CD4-positive, alpha-beta T cell treated with Interleukin-6 at 100 ng/mL for 8 hours (primary cell): Measurements from ENCODE around the gene NGRN.
A peak's percentile ranks its signal among the peaks of the same experiment; 100 is the strongest.
"Not testable (repeated sequence)": the region's sequence is repeated elsewhere in the genome, so short reads cannot be mapped to it uniquely, and the experiment has no call there.

ENCODE experiments used
- DNase-seq: peaks from one replicate; pipeline ENCODE4 v3.0.0-alpha.2; 2020; ENCODE audit warnings: mixed read lengths, low spot score

The NGRN gene

DNA sequence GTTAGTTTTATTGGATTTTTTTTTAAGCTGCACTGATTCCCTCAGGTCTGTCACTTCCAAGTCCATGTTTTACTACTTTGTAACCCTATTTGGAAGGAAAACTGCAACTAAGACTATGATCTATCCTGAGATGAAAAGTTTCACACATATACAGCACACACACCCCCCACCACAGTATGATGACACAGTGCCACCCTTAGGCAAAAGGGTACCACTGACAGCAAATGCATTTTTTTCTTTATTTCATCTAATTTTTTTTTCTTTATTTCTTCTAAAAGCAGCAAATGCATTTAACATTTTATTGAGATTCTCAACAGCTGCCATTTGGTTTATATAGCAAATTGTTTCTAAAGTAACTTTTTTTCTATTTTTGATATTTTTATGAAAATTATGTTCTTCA is 21.2 kb downstream of the NGRN start:
- DNase-seq: peak; percentile 41

DNA sequence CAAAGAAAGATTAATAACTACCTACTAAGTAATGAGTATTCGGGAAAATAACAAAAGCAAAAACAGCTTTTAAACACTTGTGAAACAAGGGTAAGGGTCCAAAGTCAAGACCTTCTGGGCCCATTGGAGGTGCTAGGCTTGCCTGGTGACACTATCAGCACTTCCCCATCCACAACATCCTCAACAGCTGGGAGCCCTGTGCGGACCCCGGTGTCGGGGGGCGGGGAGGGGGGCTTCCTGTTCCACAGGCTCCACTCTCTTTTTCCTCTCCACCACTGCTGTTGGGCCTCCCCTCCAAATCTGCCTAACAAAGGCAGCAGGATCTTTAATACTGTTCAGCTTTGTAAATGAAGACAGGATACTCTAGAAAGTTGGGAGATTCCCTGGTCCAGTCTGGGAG is 21.6 kb downstream of the NGRN start:
- DNase-seq: no peak

DNA sequence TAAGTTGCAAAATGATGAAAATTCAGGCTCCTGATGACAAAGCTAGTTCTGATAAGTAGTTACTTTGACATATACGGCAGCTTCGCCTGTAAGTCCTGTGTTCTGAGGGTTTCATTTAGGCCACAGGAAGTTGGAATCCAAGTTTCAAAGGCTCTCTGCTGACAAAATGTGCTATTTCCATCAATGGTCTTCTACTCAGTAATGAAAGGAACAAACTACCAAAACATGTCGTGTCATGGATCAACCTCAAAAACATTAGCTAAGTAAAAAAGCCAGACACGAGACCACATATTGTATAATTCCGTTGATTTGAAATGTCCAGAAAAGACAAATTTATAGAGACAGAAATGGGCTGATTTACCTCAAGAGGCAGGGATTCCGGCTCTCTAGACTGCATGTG is 22.5 kb downstream of the NGRN start:
- no peak for DNase-seq

DNA sequence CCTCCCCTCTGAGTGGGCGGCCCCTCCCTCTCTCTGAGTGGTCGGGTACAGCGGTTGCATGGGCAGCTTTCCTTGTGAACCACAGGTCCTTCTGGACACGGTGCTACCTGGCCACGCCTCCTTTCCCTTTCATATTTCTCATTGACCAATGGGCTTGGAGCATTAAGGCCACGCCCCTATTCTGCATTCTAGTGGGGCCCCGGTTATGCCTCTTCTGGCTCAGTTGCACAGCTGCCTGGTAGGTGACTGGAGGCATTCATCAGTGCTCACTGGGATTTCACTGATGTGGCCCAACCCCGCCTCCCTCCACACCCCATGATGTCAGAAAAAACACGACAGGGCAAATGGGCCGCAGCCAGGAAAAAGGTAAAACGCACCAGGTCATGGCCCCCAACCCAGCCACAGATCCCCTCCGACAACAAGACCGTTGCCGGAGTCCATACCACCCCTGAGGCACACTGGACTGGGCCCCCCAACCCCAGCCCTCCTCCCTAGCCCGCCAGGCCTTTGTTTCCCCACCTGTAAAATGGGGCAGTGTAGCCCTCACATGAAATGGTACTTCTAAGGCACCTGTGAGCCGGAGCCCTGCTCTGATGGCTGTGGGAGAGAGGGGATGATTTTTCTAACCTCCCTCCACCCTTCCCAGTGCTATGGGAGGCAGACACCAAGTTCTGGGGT is 26.3 kb downstream of the NGRN start:
- DNase-seq: no peak

DNA sequence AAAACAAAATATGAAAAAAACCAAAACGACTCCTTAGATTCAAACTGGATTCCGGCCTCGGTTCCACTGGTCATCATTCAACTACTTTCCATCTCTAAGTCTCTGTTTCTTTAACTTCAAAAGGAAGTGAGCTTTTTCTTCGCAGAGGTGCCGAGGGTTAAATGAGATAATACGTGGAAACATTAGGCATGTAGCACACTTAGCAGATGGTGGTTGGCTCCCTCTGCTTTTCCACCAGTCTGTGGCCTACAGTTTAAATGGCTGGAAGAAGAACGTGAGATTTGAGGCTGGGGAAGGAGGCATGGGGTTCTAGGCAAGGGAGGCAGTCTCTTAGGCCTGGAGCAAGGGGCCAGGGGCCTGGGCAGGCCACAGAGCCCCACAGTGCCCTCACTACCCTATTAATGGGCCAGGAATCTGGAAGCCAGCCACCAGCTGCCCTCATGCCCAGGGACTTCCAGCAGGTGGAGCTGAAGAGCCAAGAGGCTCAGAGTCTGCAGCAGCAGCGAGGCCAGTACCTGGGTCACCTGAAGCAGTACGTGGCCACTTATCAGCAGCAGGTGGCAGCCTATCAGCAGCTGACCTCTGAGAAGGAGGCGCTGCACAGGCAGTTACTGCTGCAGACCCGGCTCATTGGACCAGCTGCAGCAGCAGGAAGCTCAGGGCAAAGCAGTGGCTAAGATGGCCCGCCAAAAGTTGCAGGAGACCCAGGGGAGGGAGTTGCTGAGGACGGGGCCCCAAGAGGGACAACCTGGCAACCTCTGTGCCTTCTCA is 27.8 kb downstream of the NGRN start:
- DNase-seq: peak; percentile 63

DNA sequence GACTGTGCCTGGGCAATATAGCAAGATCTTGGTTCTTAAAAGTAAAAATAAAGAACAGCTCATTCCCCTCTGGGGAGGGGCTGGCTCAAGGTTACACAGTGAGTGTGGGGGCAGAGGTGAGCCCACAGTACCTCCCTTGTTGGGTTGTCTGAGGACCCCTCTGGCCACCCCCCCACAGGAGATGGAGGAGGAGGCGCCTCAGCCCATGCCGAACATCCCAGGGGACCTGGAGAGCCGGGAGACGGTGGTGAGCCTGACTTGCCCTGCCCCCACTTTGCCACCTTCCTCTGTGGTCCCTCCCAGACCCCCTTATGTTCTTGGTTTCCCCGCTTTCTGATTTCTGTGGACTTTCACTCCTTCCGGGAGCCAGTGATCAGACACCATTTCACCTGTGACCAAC is 28.7 kb downstream of the NGRN start:
- DNase-seq: no peak

DNA sequence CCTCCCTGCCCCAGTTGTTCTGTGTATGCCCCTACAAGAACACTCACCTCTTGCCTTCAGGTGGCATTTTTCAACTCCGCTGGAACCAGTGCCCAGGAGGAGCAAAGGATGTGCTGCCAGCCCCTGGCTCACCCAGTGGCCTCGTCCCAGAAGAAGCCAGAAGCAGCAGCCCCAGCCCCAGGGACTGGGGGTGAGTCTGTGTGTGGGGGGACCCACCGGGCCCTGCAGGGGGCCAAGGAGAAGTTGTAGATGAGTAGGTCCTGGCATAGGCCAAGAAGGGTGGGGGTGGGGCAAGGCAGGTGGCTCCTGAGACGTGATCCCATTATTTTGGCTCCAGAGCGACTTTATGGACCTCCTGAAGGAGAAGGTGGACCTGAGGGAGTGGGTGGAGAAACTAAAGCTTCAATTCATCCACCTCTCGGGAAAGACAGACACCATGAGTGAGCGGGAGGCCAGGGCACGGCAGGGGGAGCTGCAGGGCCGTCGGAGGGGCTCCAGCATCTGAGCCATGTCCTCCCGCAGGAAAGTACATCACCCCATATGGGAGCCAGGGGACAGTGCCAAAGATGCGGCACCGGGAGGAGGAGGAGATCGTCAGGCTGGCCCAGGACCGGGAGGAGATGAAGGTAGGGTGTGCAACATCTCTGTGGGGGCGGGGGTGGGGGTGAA is 29.3 kb downstream of the NGRN start:
- DNase-seq: no peak

DNA sequence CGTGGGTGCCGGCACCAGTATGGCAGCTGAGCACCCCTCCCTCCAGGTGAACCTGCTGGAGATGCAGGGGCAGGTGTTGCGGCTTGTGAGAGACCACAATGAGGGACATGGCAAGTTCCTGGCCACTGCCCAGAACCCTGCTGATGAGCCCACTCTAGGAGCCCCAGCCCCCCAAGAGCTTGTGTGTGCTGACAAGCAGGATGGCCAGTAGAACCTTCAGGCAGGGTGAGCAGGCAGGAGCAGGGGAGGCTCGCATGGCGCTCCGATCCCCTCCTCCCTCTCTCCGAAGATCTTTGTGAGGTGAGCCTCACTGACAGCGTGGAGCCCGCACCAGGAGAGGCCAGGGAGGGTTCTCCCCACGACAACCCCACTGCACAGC is 29.8 kb downstream of the NGRN start:
- no peak for DNase-seq

DNA sequence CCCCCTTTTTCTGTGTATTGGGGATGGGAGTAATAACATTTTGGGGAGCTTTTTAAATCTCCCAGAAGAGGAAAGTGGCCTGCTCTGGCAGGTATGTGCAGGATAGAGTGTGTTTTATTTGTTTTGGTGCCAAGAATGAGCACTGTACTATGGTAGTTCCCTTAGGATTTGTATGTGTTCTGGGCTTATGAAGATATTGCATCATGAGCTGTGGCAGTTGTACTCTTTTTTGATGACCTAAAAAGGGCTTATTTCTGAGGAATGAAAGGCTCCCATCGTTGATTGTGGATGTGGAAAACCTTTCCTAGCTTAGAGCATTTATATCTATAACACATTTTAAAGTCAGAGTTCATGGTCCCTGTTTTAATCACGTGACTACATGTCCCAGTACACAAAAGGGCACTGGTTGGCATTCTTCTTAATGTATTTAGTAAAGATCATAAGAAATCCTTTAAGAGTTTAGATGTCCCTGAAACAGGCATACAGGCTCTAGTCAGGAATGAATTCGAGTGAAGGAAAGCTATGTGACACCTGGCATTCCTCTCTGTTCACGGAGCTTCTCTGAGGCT is 30.9 kb downstream of the NGRN start:
- not testable (repeated sequence) for DNase-seq

DNA sequence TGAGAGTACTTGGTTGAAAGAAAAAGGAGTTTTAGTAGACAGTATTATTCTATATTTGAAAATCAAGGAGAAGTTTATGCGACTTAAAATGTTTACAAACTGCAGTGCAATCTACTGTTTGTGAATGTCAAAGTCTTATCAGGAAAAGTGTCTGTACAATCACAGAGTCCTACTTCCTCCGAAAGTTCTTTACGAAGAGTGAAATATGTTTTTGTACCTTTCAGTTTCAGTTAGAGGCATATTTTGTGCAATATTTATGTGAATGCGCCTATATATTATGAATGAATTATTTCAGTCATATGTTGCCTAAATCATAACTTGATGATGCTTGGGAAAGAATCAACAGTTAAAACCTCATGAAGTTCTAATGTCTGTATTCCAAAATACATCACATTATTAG is 31.5 kb downstream of the NGRN start:
- no peak for DNase-seq

DNA sequence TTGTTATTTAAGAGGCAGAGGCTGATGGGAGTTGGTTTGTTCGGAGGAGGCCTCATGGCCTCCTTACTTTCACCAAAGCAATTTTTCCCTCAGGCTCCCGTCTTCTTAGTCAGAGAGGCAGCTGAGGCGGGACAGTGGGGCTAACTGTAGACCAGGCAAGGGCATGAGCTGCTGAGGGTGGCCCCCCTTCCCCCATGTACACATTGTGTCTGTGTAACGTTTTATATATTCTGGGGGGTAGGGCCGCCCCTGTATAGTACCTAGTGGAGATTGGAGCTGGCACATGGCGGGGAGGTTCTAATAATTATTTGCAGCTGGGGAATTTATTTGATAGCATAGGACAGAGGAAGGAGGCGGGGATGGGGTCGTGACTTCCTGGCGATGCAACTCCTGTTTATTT is 35.1 kb downstream of the NGRN start:
- DNase-seq: no peak

DNA sequence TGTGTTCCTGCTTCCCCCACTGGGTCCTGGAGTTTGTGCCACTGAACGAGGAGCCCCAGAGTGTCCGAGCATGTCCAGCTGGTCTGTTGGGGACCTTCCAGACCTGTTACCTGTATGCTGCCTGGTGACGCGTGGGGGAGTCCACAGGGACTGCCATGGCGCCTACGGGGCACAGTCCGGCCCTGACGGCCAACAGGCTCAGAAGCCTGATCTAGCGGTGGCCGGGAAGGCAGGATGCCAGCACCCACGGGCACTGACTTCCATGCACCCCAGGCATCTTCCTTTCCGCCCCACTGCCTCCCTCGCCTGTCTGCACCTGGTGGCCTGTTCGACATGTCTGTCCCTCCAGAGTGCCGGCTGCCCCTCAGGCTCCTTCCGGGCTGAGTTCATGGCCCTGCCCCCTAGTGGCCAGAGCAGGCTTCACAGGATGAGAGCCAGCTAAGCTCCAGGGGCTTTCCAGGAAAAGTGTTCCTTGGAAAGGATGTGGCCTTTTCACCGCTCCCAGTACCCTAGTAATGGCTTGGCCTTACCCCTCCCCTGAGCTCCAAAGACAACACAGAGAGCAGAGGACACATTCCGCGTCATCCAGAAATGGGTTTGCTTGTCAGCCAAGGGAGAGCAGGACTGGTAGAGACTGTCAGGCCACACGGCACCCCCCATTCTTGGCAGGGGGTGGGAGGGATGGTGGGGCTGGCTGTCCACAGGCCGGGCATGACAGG is 35.7 kb downstream of the NGRN start:
- peak; percentile 47 for DNase-seq

DNA sequence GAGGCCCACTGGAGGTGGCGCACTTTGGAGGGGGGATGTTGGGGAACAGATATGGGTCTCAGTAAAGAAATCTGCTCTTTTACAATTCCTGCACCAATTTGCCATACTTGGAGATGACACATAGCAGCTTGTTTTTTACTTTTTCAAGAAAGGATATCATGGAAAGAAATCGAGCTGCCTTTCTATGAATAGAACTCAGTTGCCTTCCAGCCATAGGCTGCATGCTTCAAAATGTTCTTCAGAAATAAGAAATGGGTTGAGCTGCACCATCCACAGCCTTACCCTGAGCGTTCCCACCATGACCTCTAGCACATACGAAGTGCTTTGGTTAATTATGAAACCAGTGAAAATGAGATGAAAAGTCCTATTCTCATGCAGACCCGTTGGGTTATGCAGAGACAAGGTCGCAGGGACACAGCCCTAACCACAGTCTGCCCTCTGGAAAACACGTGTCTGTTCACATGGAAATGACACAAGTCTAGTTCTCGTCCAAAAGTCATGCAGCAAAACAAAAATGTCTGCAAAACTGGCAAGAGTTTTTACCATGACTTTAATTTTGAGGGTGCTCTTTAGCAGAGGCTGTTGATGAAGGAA is 36.3 kb downstream of the NGRN start:
- no peak for DNase-seq

DNA sequence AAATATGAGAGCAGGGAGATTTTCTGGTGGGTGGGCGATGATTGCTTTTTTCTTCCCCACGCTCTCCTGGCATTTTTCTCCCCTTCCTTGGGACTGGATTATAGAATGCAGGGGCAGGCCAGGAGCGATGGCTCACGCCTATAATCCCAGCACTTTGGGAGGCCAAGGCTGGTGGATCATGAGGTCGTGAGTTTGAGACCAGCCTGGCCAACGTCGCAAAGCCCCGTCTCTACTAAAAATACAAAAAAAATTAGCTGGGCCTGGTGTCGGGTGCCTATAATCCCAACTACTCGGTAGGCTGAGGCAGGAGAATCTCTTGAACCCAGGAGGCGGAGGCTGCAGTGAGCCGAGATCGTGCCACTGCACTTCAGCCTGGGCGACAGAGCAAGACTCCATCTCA is 39.9 kb downstream of the NGRN start:
- DNase-seq: not testable (repeated sequence)

DNA sequence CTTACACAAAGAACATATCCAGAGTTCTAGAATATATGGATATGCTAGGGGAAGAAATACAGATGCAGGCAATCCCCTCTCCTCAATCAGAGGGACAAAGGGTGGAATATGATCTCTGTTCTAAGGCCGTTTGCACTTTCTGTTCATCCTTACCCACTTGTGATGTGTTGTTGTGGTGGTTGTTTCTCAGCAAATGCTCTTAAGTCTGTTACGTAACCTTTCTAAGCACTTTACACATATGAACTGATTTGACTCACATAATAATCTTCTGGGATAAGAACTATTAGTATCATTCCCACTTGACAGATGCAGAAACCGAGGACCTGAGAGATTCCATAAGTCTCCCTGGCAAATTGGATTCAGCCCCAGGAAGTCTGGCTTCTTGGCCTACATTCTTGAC is 40.5 kb downstream of the NGRN start:
- no peak for DNase-seq

DNA sequence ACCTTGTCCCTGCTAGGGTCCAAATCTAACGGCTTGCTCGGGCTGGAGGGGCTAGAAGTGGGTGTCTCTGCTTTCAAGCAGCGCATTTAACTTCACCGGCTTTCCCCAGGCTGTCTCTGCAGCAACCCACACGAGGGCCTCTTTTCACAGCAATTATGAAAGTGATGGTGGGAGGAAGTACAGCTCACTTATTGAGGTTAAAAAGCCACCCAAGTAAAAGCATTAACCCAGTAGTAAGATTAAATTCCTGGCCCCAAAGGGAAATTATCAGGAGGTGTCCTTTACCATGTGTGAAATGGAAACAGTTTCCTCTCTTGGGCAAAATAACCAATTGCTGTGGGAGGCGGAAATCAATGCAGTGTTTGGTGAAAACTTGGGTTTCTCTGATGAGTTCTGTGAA is 41.1 kb downstream of the NGRN start:
- peak; percentile 18 for DNase-seq

DNA sequence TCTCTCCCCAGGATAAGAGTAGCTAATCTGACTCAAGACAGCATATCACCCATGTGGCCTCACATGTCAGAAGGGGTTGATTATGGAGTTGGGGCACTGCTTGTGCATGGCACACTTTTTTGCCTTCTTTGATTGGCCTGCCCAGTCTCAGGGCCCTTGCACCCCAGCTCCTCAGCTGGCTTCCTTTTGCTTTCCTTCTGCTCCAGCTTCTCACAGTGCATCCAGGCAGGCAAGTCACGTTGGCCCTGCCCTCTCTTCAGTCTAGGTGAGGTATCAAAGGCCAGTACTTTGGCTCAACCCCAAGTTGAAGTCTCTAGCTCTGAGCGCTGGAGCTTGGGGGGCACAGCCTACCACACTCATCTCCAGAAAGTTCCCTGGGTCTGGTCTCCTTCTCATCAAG is 42.2 kb downstream of the NGRN start:
- DNase-seq: no peak

DNA sequence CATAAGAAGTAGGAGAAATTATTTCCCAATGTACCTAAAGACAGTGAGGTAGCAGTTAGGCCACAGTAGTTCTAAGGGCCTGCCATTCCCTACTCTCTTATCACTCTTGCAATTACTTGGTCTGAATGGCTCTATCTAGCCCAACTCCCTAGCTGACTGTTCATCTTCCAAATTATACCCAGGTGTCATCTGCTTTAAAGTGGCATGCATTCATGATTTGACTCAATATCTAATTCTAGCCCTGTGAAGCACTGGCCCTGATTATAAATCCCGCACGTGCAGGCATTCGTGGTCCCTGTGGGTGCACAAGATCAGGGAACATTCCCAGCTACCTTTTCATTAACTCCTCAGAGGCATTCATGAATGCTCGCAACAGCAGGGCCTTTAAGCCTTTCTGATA is 43.5 kb downstream of the NGRN start:
- DNase-seq: no peak

DNA sequence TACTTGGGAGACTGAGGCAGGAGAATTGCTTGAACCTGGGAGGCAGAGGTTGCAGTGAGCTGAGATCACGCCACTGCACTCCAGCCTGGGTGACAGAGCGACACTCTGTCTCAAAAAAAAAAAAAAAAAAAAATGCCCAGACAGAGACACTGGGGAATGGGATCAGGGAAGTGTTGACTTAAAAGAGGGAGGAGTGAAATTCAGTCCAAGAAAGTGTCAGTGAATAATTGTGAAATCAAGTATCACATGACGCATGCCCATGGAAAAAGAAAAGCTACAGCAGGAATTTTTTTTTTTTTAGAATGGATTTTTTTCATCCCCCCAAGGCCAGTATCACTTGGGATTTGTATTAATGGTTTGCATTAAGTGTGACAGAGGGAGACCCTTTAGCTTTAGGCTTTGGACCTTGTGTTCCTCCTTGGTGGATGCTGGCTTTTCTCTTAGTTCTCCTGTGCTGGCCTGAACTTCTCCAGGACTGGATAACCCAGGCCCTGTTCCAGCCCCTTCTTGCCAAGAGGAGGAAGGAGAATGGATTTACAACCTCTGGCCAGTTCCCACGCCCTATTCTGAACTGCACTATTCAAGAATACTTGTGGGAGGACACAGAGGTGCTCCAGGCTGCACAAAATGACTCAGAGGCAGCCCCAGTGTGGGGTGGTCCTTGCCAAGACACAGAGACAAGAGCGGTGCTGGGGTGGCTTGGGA is 50.0 kb downstream of the NGRN start:
- no peak for DNase-seq

DNA sequence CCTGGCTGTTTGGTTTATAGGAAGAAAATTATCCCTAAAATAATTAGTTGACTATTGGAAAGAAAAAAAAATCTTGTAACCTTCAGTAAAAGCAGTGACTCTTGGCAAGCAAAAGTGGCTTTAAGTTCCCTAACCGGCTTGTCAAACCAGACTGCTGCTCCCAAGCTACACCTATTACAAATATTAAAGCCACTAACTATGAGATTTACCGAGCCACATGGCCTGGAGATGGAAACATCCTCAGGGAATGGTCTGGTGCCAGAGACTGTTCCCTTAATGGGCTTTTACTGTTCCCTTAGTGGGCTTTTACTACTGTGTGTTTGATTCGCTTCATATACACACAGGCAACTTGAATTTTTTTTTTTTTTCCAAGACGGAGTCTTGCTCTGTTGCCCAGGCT is 50.7 kb downstream of the NGRN start:
- no peak for DNase-seq

DNA sequence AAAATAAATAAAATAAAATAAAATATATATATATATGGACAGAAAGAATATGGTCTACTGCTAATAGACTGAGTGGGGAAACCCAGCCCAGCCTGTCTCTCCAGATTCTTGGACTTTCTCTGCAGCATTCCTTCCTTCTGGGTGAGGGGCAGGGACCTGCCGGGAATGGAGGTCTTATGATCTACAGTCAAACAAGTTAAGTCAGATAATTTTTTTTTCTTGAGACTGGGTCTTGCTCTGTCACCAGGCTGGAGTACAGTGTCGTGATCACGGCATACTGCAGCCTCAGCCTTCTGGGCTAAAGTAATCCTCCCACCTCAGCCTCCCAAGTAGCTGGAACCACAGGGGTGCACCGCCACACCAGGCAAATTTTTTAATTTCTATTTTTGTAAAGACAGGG is 53.1 kb downstream of the NGRN start:
- no peak for DNase-seq
